GM18867 (cell line): ENCODE results near the gene PEX5L.

Source experiments
- ATAC-seq: cut with Tn5 transposase; IDR thresholded peaks from one replicate; pipeline ENCODE4 v1.9.1; 2021; ENCODE audit warnings: mild to moderate bottlenecking, moderate library complexity; ENCODE audit not compliant: unreplicated experiment

PEX5L gene

DNA sequence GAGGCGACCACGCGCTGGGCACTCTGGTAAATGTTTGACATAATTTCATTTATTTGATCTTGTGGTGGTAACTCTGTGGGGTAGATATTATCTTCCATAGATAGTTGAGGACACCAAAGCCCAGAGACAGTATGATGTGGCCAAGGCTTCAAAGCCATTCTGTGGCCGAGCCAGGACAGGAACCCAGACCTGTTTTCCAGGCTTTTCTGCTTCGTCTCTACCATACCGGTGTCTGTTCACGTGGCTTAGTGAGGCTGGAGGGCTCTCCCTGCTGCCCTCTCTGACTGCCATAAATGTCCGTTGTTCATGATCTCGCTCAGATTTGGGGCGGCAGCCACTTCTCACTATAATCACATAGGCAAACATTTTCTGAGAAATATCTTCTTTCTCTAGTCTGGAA, 134.7 kb downstream of the PEX5L start:
- ATAC-seq: no peak

DNA sequence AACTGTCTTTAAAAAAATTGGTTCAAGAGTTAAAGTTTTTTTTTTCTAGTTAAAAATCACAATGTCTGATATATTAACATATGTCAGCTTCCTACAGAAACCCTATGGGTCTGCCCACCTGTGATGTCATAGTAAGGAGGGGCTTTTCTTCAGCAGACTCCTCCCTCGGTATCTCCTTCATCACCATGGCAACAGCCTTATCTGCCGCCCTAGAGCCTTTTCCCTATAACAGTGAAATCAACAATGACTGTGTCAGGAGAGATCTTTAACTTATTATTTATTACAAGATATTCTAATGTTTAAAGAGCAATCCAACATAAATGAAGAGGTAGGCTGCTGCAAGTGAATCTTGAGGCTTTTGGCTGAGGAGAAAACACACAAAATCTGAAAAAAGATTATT, 138.7 kb downstream of the PEX5L start:
- peak; percentile 95 for ATAC-seq

GRCh38 chr3:179897231-179897630, 139.5 kb downstream of the PEX5L start:
- no peak for ATAC-seq

DNA sequence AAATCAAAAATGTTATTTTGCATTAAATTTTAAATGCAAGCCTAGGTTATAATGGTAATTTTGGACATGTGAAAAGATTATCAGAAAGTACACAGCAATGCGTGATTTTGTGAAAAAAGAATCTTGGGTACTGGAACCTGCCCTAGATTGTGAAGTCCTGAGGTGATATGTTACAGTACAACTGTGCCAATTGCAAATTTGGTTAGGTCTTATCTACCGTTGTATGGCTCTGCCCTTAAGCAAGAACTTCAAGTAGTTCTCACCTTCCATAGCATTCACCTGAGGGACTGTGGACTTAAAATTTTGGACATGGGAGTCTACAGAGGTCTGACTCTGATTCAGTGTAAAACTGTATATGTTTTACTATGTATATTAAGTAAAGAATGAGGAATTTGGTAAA, 140.2 kb downstream of the PEX5L start:
- no peak for ATAC-seq

DNA sequence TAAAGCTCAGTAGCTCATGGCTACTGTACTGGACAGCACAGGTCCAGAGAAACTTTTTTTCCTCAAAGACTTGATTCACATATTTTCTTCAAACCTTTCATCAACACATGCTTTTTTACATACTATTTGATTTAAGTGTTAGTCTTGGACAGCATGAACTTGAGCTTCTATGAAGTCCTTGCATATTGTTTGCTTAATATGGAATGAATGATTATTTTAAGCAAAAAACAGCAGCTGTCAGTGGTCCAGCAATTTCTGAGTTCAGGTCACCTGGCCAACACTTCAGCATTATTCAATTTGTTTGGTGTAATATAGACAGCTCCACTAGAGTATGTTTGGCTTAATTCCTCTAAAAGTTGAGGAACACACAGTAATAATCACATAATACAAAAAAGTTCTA, 141.4 kb downstream of the PEX5L start:
- ATAC-seq: no peak

DNA sequence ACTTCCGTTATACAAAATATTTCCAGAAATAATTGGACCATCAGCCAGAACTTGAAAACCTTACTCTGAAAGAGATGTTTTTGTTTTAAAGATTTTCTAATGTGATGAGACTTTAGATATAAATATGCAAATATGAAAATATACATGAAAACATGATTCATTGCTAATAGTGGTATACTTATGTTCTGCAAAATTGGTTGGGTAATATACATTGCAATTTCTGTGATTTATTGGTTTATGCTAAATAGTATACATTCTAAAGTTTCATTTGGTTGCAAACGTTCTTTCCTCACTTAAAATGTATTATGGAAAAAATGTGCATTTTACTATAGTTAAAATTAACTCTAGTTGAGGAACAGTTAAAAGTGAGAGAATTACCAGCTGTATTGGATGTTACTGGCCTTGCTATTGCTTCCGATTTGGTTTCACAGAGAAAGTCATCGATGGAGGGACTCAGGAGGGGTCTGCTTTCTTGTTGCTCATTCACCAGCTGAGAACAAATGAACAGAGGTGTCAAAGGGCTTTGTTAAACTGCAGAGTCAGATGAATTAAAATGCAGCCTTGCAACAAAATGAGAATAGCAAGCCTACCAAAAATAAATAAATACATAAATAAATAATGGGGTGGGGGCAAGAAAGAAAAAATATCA, 149.3 kb downstream of the PEX5L start:
- no peak for ATAC-seq

DNA sequence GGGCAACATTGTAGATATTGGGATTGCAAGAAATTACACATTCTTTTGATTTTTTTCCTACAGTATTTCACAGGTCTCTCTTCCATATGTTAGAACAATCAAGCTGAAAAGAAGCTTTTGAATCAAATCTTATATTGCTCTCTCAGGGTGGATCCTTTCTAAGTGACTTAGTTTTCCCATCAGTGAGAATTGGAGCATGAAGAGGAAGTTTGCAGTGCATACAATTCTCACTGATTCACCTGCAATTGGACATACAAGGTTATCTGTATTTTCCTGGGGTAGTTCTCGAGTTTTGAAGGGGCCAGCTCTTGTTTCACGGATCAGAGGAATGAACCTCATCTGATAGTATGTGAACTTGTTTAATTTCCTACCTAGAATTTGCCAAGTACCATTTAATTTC, 150.8 kb downstream of the PEX5L start:
- ATAC-seq: no peak

DNA sequence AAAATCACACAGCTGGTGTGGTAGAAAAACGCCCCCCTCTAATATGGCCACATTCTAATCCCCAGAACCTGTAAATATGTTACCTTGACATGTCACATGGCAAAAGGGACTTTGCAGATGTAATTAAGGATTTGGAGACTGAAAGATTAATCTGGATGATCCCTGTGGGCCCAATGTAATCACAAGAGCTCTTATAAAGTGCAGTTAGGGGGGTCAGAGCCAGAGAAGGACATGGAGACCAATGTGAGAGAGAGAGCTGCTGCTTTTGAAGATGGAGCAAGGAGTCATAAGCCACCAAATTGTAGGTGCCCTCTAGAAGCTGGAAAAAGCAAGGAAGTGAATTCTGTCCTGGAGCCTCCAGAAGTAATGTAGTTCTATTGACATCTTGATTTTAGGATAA, 152.6 kb downstream of the PEX5L start:
- ATAC-seq: no peak

DNA sequence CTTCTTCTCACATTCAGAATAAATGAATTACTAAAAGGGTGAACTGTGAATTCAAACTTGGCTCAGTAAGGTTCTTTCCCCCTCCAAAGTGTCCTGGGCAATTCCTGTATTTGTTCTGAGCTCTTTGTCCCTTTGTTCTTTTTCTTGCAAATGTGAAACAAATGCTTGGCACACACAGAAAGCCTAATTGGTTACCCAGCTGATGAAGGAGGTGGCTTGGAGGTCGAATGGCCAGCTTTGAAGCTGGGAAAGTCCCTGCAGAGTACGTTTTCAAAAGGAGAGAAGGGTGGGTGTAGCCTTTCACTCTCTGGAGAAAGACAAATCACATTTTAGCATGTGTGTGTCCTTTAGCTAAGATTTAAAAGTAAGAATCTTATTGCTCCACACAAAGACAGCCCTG, 154.4 kb downstream of the PEX5L start:
- ATAC-seq: peak; percentile 83

DNA sequence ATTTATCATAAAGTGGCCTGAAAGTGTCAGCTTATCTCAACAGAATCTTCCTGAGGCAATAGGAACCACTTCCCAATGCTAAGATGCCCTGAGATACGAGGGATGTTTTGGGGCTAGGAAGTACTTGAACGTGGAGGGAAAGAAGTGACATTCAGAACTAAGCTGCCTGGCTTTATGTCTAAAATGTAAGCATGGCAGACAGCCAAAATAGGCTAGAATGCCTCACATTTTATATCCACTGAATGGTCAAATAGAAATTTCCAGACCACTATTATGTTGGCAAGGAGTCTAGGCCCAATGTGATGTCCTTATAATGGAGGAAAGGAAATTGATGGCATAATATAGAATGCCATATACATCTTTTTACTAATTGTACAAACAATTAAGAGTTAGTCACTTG, 154.9 kb downstream of the PEX5L start:
- ATAC-seq: no peak

GRCh38 chr3:179880868-179881267, 155.9 kb downstream of the PEX5L start:
- no peak for ATAC-seq

GRCh38 chr3:179876440-179876839, 160.3 kb downstream of the PEX5L start:
- no peak for ATAC-seq

GRCh38 chr3:179872842-179873241, 163.9 kb downstream of the PEX5L start:
- no peak for ATAC-seq

- no peak for ATAC-seq
These were observed 165.0 kb downstream of the PEX5L start for GRCh38 chr3:179871782-179872181.

GRCh38 chr3:179868715-179869114, 168.0 kb downstream of the PEX5L start:
- ATAC-seq: no peak

- ATAC-seq: no peak
These were observed 168.8 kb downstream of the PEX5L start for GRCh38 chr3:179867961-179868360.

DNA sequence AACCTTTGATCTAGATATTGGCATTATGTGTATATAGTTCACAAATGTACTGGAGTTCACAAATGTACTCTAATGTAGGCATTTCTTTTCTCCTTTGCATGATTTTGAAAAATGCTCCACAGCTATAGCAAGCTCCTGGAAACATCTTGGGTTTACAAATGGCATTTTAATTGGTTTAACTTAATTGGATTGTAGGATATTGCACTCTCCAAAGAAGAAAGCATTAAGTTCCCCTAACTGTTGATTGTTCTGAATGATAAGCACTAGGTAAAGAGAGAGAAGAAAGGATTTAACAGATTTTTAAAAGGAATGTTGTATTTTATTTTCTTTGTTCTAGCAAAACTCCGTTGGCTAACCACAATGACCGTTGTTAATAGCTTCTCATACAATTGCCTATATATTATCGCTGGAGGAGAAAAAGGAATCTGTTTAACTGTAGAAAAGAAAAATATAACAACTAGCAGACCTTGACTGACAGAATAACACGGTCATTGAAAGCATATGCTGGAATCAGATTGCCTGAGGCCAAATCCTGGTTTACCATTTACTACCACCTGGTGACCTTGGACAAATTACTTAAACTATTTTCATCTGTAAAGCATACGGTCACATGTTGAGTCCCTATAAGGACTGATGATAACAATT, 170.8 kb downstream of the PEX5L start:
- ATAC-seq: no peak

DNA sequence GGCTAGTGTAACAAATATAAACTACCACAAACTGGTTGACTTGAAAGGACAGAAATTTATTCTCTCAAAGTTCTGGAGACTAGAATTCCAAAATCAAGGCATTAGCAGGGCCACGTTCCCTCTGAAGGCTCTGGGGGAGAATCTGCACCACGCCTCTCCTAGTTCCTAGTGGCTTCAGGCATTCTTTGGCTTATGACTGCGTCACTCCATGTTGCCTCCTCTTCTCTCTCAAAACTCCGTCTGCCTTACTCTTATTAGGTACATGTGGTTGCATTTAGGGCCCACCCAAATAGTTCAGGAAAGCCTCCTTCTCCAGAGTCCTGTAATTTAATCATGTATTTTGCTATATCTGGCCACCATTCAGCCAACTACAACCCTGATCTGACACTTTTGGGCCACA, 174.8 kb downstream of the PEX5L start:
- no peak for ATAC-seq

- ATAC-seq: no peak
These were observed 175.4 kb downstream of the PEX5L start for GRCh38 chr3:179861292-179861691.

GRCh38 chr3:179860275-179861107, 176.2 kb downstream of the PEX5L start:
- ATAC-seq: no peak

- peak; percentile 68 for ATAC-seq
These were observed 183.6 kb downstream of the PEX5L start for GRCh38 chr3:179853176-179853575.
